GM12878 (cell line): ENCODE data around the gene ID4. TPM values are rescaled to one million over a fixed set of nuclear protein-coding genes. Genes with fewer than 3 reads are reported as not detected.

Experiments used
- ATAC-seq: fragments of 200-7000 bp; cut with Tn5 transposase; 3 replicates; pipeline ENCODE4 v1.9.1; 2020; ENCODE audit warnings: mild to moderate bottlenecking, moderate library complexity
- BruUV-seq: library from RNA; stranded (reverse); fragments of 400-500 nt; replicated peaks from 2 replicates; lab custom pipeline; 2021; lab: Mats Ljungman, UMichigan
- CTCF ChIA-PET: fragments of 300-600 bp; sonication (Branson Sonifier 250); formaldehyde crosslinking; extraction: SDS; loops from one replicate; lab custom pipeline; 2021; ENCODE audit warnings: inconsistent platforms; lab: Yijun Ruan, JAX
- POLR2A ChIA-PET: fragments of 350-600 bp; formaldehyde crosslinking; extraction: SDS; loops from one replicate; lab custom pipeline; 2021; ENCODE audit warnings: inconsistent platforms; lab: Charles Lee
- RAD21 ChIA-PET: fragments of 300-600 bp; sonication (Branson Sonifier 250); formaldehyde crosslinking; loops from one replicate; lab custom pipeline; 2023; ENCODE audit warnings: antibody characterized with exemption; ENCODE audit not compliant: unreplicated experiment; lab: Charles Lee
- SMC1A ChIA-PET: fragments of 300-600 bp; sonication (Branson Sonifier 250); formaldehyde crosslinking; loops from one replicate; lab custom pipeline; 2023; ENCODE audit not compliant: unreplicated experiment, uncharacterized antibody; lab: Charles Lee
- DNase-seq: peaks from one replicate; pipeline ENCODE4 v3.0.0-alpha.2; 2011; ENCODE audit warnings: low read depth, low spot score
- FAIRE-seq: peaks from 3 replicates; lab custom pipeline; 2011; peaks lifted over from hg19 to GRCh38; lab: Jason Lieb, UNC
- H2AFZ ChIP-seq: 2 replicates; pipeline ENCODE4 v1.6.0; 2011; ENCODE audit warnings: low read depth, low read length, control low read depth; ENCODE audit not compliant: control insufficient read depth
- H3K27ac ChIP-seq: 2 replicates; pipeline ENCODE4 v1.5.1; 2011; ENCODE audit warnings: control low read depth; ENCODE audit not compliant: control insufficient read depth, insufficient read depth
- H3K27me3 ChIP-seq, 2 experiments: replicated peaks in 1 of 2; 2 replicates each; pipeline versions ENCODE4 v1.6.0 to v1.6.1; 2011; ENCODE audit warnings: low read length in 1 of 2; ENCODE audit not compliant: control insufficient read depth in 2 of 2, insufficient read depth in 2 of 2
- H3K36me3 ChIP-seq, 2 experiments: 2 replicates each; pipeline ENCODE4 v1.5.1; 2011; ENCODE audit warnings: low read length in 1 of 2; ENCODE audit not compliant: control insufficient read depth in 2 of 2, insufficient read depth in 2 of 2
- H3K4me1 ChIP-seq: 2 replicates; pipeline ENCODE4 v1.6.1; 2011; ENCODE audit warnings: mild to moderate bottlenecking, low read length, moderate library complexity, mixed read lengths; ENCODE audit not compliant: control insufficient read depth, insufficient read depth
- H3K4me2 ChIP-seq: 2 replicates; pipeline ENCODE4 v1.6.0; 2011; ENCODE audit warnings: control low read depth; ENCODE audit not compliant: control insufficient read depth, insufficient read depth
- H3K4me3 ChIP-seq: fragments of 200-600 bp; sonication (generic); 2 replicates; pipeline ENCODE4 v1.5.1; 2016
- H3K79me2 ChIP-seq: 2 replicates; pipeline ENCODE4 v1.6.0; 2011; ENCODE audit warnings: low read length; ENCODE audit not compliant: control insufficient read depth, insufficient read depth
- H3K9ac ChIP-seq: 2 replicates; pipeline ENCODE4 v1.8.0; 2011; ENCODE audit warnings: low read length, control low read depth, mixed read lengths; ENCODE audit not compliant: control insufficient read depth, insufficient read depth
- H3K9me3 ChIP-seq: replicated peaks from 3 replicates; pipeline ENCODE4 v1.5.1; 2011; ENCODE audit warnings: mild to moderate bottlenecking, low read length; ENCODE audit not compliant: control insufficient read depth, insufficient read depth
- H4K20me1 ChIP-seq: 2 replicates; pipeline ENCODE4 v1.6.0; 2011; ENCODE audit not compliant: control insufficient read depth, insufficient read depth
- CEBPB ChIP-seq, 2 experiments: fragments of 150-350 bp in 1 of 2; IDR thresholded peaks; 2 replicates each; pipeline ENCODE4 v1.6.1; 2012 to 2014; ENCODE audit warnings: low read depth in 2 of 2, low read length in 2 of 2, borderline replicate concordance in 1 of 2, inconsistent platforms in 1 of 2
- DPF2 ChIP-seq: fragments of 450-650 bp; IDR thresholded peaks from 2 replicates; pipeline ENCODE4 v1.6.1; 2017; ENCODE audit warnings: mild to moderate bottlenecking
- EED ChIP-seq: sonication (generic); IDR thresholded peaks from 2 replicates; pipeline ENCODE4 v1.6.1; 2016; ENCODE audit warnings: antibody characterized with exemption, low read depth
- MEF2A ChIP-seq: IDR thresholded peaks from 2 replicates; pipeline ENCODE4 v1.6.1; 2011; ENCODE audit warnings: low read depth, mild to moderate bottlenecking, low read length, moderate library complexity; ENCODE audit not compliant: insufficient read depth
- POLR2AphosphoS5 ChIP-seq: IDR thresholded peaks from 2 replicates; pipeline ENCODE4 v1.6.1; 2011; ENCODE audit warnings: mild to moderate bottlenecking, low read length, inconsistent platforms
- SREBF1 ChIP-seq: IDR thresholded peaks from 2 replicates; pipeline ENCODE4 v1.6.1; 2012; ENCODE audit warnings: mild to moderate bottlenecking, low read length
- SRF ChIP-seq, 2 experiments: IDR thresholded peaks; 2 replicates each; pipeline ENCODE4 v1.6.1; 2011; ENCODE audit warnings: low read depth in 2 of 2, low read length in 2 of 2, mild to moderate bottlenecking in 1 of 2, moderate library complexity in 1 of 2
- YBX1 ChIP-seq: fragments of 450-650 bp; IDR thresholded peaks from 2 replicates; pipeline ENCODE4 v1.6.1; 2016; ENCODE audit warnings: antibody characterized with exemption
- WGBS: methylation state at CpG from one replicate; pipeline ENCODE4 v1.1.6; 2016; ENCODE audit warnings: low lambda C conversion rate; ENCODE audit not compliant: insufficient replicate concordance, insufficient coverage; ENCODE audit errors: missing lambda C conversion rate; 5-methylcytosine and 5-hydroxymethylcytosine counted together
- in situ Hi-C: fragments of 300-500 bp; cut with MboI; formaldehyde crosslinking; loops from 9 replicates; pipeline ENCODE4 v1.14.3; 2018; ENCODE audit warnings: mixed read lengths
- intact Hi-C: fragments of 100-400 bp; cut with micrococcal nuclease; formaldehyde crosslinking; loops from one replicate; pipeline ENCODE4 v1.14.2; 2022; ENCODE audit not compliant: unreplicated experiment
- polyA plus RNA-seq, 11 experiments: library from polyadenylated mRNA; depleted of rRNA in 4 of 11; unstranded in 6 of 11; stranded (reverse) in 5 of 11; fragments of >200 nt; fragmentation: Nextera tagmentation in 4 of 11; fragmentation: Illumina TruSeq in 1 of 11; extraction: Ambion mirVana in 4 of 11; extraction: Trizol in 1 of 11; gene quantifications; 1 replicate in 1 of 11; 2 replicates in 10 of 11; pipeline versions ENCODE4 v1.2.1 to v1.2.3, GENCODE V29; 2011 to 2016; ENCODE audit warnings: inconsistent platforms in 2 of 11, missing spikeins in 2 of 11, low read depth in 1 of 11
- total RNA-seq, 4 experiments: library from RNA; depleted of rRNA in 3 of 4; stranded (reverse); fragments of >200 nt in 3 of 4; fragmentation: Illumina TruSeq in 1 of 4; extraction: Trizol in 1 of 4; gene quantifications; 2 replicates each; pipeline versions ENCODE4 v1.2.1 to v1.2.3, GENCODE V29; 2013 to 2021
- TF ChIP-seq, protein P1 (sequence below): fragments of 450-650 bp; IDR thresholded peaks from 2 replicates; pipeline ENCODE4 v1.6.1; 2017; ENCODE audit warnings: mild to moderate bottlenecking, moderate library complexity
- TF ChIP-seq, protein P2 (sequence below): fragments of 450-650 bp; IDR thresholded peaks from 2 replicates; pipeline ENCODE4 v1.6.1; 2017; ENCODE audit warnings: mild to moderate bottlenecking, low read depth, inconsistent platforms; ENCODE audit not compliant: poor library complexity, severe bottlenecking
- TF ChIP-seq, protein P3 (sequence below): fragments of 450-650 bp; IDR thresholded peaks from 2 replicates; pipeline ENCODE4 v1.6.1; 2017; ENCODE audit warnings: low read depth, mild to moderate bottlenecking, moderate library complexity
- TF ChIP-seq, protein P4 (sequence below): fragments of 450-650 bp; IDR thresholded peaks from 2 replicates; pipeline ENCODE4 v1.6.1; 2018; ENCODE audit warnings: mild to moderate bottlenecking, low read depth, moderate library complexity; ENCODE audit not compliant: partially characterized antibody

Gene ID4
- total and polyA plus RNA-seq, 10 of the 15 experiments (the other 5 are each of a cell fraction or from before 2014, with no cell fraction given), result 0.09 TPM; not detected in 9

DNA sequence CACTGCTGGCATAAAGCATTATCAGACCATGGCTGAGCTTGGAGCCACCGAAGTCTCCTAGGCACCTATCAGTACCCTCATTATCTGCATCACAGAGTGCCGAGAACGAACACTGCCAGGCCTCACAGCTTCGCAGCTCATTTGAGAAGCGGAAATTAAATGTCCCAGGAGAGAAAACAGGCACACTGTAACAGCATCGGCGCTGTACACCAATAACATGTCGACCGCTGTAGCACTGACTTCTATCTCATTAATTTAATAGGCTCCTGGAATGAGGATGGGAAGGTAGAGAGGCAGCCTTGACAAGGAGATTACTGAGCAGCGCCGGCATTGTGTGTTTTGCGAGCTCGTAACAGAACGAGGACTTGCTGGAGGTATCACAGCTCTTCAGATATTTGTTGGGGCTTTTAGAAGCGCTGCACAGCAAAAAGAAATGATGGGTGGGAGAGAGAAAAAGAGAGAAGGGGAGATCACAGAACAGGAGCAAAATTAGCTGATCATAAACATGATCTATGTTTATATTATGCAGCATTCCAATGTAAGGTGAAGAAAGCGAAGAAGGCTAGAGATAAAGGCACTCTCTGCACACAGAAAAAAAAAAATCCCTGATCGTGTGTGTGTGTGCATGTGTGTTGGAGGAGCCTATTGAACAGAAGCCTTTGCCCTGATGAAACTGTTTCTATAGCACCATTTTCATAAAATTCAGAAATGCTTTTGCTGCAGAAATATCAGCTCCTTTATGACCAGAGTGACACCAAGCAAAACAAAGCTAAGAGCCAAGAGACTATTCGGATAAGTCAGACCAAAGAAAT, 29.2 kb downstream of the ID4 start:
- CTCF ChIA-PET, result no interaction called here
- Histone ChIP-seq H2AFZ (no peak overlapping the region), H3K36me3 (no peaks in the 10 kb centered on the region), H3K9ac (no peak overlapping the region), H3K27ac (no peak overlapping the region), H3K27me3 (no peaks in the 10 kb centered on the region), H3K9me3 (no peaks in the 10 kb centered on the region), H4K20me1 (no peaks in the 10 kb centered on the region), H3K4me1 (no peaks in the 10 kb centered on the region), H3K79me2 (no peaks in the 10 kb centered on the region), H3K4me3 (no peak overlapping the region), H3K4me2 (no peak overlapping the region)
- in situ Hi-C loops, result no loop called here
- POLR2A ChIA-PET, result no interaction called here
- DNase-seq (no peak), ATAC-seq (no peak), FAIRE-seq (no peak)
- no TSS peak for BruUV-seq
- SMC1A ChIA-PET, result no interaction called here
- WGBS, result 39% methylated on average over 18 of the region's 18 CpGs
- intact Hi-C loops, result no loop called here
- RAD21 ChIA-PET, result no interaction called here
- no peak for TF ChIP-seq POLR2AphosphoS5
- TF ChIP-seq, protein P1, sequence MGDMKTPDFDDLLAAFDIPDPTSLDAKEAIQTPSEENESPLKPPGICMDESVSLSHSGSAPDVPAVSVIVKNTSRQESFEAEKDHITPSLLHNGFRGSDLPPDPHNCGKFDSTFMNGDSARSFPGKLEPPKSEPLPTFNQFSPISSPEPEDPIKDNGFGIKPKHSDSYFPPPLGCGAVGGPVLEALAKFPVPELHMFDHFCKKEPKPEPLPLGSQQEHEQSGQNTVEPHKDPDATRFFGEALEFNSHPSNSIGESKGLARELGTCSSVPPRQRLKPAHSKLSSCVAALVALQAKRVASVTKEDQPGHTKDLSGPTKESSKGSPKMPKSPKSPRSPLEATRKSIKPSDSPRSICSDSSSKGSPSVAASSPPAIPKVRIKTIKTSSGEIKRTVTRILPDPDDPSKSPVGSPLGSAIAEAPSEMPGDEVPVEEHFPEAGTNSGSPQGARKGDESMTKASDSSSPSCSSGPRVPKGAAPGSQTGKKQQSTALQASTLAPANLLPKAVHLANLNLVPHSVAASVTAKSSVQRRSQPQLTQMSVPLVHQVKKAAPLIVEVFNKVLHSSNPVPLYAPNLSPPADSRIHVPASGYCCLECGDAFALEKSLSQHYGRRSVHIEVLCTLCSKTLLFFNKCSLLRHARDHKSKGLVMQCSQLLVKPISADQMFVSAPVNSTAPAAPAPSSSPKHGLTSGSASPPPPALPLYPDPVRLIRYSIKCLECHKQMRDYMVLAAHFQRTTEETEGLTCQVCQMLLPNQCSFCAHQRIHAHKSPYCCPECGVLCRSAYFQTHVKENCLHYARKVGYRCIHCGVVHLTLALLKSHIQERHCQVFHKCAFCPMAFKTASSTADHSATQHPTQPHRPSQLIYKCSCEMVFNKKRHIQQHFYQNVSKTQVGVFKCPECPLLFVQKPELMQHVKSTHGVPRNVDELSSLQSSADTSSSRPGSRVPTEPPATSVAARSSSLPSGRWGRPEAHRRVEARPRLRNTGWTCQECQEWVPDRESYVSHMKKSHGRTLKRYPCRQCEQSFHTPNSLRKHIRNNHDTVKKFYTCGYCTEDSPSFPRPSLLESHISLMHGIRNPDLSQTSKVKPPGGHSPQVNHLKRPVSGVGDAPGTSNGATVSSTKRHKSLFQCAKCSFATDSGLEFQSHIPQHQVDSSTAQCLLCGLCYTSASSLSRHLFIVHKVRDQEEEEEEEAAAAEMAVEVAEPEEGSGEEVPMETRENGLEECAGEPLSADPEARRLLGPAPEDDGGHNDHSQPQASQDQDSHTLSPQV, result no peak
- TF ChIP-seq, protein P2, sequence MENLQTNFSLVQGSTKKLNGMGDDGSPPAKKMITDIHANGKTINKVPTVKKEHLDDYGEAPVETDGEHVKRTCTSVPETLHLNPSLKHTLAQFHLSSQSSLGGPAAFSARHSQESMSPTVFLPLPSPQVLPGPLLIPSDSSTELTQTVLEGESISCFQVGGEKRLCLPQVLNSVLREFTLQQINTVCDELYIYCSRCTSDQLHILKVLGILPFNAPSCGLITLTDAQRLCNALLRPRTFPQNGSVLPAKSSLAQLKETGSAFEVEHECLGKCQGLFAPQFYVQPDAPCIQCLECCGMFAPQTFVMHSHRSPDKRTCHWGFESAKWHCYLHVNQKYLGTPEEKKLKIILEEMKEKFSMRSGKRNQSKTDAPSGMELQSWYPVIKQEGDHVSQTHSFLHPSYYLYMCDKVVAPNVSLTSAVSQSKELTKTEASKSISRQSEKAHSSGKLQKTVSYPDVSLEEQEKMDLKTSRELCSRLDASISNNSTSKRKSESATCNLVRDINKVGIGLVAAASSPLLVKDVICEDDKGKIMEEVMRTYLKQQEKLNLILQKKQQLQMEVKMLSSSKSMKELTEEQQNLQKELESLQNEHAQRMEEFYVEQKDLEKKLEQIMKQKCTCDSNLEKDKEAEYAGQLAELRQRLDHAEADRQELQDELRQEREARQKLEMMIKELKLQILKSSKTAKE, result no peak
- TF ChIP-seq YBX1, result no peak
- TF ChIP-seq, protein P3, sequence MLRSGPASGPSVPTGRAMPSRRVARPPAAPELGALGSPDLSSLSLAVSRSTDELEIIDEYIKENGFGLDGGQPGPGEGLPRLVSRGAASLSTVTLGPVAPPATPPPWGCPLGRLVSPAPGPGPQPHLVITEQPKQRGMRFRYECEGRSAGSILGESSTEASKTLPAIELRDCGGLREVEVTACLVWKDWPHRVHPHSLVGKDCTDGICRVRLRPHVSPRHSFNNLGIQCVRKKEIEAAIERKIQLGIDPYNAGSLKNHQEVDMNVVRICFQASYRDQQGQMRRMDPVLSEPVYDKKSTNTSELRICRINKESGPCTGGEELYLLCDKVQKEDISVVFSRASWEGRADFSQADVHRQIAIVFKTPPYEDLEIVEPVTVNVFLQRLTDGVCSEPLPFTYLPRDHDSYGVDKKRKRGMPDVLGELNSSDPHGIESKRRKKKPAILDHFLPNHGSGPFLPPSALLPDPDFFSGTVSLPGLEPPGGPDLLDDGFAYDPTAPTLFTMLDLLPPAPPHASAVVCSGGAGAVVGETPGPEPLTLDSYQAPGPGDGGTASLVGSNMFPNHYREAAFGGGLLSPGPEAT, result no peak
- TF ChIP-seq MEF2A, result no peak
- TF ChIP-seq, protein P4, sequence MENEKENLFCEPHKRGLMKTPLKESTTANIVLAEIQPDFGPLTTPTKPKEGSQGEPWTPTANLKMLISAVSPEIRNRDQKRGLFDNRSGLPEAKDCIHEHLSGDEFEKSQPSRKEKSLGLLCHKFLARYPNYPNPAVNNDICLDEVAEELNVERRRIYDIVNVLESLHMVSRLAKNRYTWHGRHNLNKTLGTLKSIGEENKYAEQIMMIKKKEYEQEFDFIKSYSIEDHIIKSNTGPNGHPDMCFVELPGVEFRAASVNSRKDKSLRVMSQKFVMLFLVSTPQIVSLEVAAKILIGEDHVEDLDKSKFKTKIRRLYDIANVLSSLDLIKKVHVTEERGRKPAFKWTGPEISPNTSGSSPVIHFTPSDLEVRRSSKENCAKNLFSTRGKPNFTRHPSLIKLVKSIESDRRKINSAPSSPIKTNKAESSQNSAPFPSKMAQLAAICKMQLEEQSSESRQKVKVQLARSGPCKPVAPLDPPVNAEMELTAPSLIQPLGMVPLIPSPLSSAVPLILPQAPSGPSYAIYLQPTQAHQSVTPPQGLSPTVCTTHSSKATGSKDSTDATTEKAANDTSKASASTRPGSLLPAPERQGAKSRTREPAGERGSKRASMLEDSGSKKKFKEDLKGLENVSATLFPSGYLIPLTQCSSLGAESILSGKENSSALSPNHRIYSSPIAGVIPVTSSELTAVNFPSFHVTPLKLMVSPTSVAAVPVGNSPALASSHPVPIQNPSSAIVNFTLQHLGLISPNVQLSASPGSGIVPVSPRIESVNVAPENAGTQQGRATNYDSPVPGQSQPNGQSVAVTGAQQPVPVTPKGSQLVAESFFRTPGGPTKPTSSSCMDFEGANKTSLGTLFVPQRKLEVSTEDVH, result no peak
- TF ChIP-seq CEBPB (IDR thresholded peaks at IDR 0.05; ENCODE audit: borderline replicate concordance in 1 of 2, low read depth in 2 of 2, low read length in 2 of 2), result no peak
- no peak for TF ChIP-seq SRF (IDR thresholded peaks at IDR 0.05; ENCODE audit: low read depth in 2 of 2, low read length in 2 of 2)
- TF ChIP-seq SREBF1, result no peak
- no peak for TF ChIP-seq DPF2
- TF ChIP-seq EED, result no peak
